NCI-H345 treated with DMSO at 0.1 percent for 48 hours (cell line): ENCODE data around the gene PPARGC1A.
A peak's percentile ranks its signal among the peaks of the same experiment; 100 is the strongest.

Experiments
- DNase-seq: peaks from one replicate; lab custom pipeline; 2025; ENCODE audit not compliant: unreplicated experiment; lab: John Stamatoyannopoulos, UW

PPARGC1A gene

GRCh38 chr4:23839279-23839678, 50.6 kb downstream of the PPARGC1A start:
- no peak for DNase-seq

GRCh38 chr4:23838607-23839006, 51.2 kb downstream of the PPARGC1A start:
- DNase-seq = no peak

GRCh38 chr4:23838131-23838530, 51.7 kb downstream of the PPARGC1A start:
- DNase-seq = no peak

- DNase-seq = no peak
Observed at GRCh38 chr4:23837371-23837770, 52.5 kb downstream of the PPARGC1A start.

- DNase-seq = no peak
Observed at GRCh38 chr4:23835774-23836478, 53.9 kb downstream of the PPARGC1A start.

DNA sequence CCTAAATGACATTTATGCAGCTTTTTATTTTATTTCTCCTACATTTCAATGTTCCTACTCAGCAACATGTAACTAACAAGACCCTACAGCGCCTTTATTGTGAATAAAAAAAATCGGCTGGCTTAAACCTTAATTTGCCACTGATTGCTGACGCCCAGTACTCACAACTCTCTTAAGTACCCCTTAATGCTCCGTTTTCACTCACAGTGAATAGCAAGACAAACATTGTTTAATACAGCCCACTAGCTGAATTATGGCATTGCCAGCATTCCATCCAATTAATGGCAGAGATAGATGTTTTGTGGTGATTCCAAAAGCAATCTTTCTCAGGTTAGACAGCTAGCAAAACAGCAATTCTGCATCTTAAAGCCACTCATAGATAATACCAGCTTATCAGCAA, 61.1 kb downstream of the PPARGC1A start:
- no peak for DNase-seq

DNA sequence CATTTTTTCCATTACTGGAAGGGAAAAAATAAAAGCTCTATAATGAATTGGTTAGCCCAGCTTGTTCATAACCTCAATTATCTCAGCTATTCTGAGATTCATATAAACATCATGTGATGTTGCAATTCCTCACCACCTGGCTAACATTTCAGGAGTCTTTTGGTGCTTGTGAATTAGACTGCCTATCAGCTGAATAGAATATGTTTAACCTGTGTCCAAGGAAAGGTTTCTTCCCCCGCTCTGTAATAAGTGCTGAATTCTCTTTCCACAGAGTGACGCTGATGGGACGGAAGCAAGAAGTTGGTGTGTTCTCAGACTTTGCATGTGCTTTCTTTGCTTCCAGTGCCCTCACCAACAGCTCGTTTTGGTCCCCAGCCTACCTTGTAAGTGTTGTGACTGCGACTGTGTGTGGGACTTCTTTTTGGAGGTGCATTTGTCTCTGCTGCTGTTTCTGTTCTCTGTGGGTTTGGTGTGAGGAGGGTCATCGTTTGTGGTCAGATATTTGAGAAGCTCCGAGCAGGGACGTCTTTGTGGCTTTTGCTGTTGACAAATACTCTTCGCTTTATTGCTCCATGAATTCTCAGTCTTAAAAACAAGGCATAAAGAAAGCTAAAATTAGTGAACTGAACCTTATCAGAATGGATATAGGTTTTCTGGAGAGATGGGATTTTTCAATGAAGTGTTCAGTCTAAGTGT, 61.7 kb downstream of the PPARGC1A start:
- DNase-seq = no peak

DNA sequence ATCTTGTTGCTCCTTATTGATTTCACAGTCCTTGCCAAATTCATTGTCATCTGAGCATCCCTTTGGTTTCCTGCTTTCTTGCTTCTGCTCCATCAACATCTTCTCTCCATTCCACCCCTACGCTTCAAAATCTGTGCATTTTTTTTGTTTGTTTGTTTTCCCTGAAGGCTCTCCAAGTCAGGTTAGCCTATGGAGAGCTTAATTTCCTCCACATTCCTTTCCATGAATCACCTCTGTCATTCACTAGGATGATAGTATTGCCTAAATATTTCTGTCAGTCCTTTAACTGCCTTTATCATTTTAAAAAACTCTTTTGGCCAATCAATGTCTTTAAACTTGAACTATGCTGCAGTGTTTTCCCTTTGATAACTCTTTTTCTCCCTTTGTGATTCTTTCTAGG, 67.7 kb downstream of the PPARGC1A start:
- no peak for DNase-seq

GRCh38 chr4:23819041-23819511, 70.8 kb downstream of the PPARGC1A start:
- DNase-seq = peak; percentile 8

GRCh38 chr4:23818097-23818885, 71.6 kb downstream of the PPARGC1A start:
- DNase-seq = peak; percentile 64

DNA sequence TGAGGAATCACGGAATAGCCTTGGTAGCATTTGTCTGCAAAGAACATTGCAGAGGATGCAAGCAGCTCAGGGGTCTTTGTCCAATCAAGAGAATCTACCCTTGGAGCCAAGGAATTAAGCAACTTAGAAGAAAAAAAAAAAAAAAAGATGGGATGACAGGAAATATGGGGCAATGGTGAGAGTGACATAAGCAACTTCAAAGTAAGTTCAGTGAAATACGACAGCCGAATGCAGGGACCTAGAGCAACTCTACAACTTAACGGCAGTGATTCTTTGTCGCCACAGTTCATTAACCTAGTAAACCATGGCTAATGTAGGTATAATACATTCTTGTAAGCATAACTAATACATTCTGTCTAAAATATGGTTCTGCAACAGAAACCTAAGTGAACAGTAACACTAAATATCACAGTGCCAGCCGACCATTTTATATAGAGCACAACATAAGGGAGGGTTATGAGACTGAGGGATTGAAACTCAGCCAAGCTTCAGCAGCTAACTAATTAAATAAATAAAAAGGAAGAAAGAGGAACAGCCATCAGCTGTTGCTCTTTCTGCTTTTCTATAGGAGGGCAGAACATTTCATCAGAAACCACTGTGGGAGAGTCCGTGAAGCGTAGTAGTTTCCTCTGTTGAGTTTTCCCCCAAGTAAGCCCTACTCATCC, 74.7 kb downstream of the PPARGC1A start:
- no peak for DNase-seq

DNA sequence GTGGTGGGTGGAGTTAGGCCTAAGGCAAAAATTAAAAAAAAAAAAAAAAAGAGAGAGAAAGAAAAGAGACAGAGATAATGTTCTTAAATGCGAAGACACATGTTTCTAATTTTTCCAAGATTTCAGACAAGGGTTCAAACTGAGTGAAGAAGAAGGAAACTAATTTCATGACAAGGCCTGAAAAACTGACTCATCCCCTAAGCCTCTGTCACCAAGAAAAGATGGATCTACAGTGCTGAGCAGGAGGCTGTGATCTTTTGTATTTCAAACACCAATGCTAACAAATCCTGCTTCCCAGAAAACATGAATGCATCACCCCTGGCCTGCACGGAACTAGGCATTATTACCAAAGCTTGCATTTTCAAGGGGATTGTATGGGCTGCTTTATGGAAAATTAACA, 75.3 kb downstream of the PPARGC1A start:
- DNase-seq = no peak

DNA sequence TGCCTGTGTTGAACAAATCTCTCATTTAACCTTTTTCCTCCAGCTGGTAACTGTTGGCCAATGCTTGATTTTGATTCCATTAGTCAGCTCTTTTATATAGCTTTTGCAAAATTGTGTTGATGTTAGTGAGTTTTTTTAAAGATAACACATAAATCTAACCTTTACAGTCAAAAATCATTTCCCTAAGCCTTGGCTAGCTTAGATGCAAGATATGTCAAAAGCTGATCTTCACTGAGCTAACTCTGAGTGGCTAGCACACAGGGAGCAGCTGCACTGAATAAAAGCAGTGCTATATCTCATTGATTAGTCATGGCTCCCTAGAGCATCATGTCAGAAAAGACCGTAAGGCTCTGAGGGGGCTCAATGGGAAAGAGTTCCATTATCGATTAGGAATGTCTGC, 78.7 kb downstream of the PPARGC1A start:
- DNase-seq = no peak

- DNase-seq = no peak
Observed at GRCh38 chr4:23805450-23805851, 84.4 kb downstream of the PPARGC1A start.

DNA sequence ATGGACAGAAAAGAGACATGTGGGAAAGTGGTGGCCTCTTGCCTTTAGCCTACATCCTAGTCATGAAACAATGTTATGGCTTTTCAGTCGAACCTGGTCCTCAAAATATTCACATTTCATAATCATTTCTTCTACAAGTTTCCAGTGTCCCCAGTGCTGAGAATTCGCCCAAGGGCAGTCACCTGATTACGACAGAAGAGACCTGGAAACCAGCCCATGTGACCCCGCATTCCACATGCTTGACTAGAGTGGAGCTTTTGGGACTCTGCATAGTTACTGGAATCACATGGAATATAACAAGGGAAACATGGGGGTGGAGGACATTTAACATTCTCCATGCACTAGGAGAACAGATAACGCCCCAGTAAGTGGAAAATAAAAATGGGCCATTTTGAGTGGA, 100.1 kb downstream of the PPARGC1A start:
- DNase-seq = no peak

DNA sequence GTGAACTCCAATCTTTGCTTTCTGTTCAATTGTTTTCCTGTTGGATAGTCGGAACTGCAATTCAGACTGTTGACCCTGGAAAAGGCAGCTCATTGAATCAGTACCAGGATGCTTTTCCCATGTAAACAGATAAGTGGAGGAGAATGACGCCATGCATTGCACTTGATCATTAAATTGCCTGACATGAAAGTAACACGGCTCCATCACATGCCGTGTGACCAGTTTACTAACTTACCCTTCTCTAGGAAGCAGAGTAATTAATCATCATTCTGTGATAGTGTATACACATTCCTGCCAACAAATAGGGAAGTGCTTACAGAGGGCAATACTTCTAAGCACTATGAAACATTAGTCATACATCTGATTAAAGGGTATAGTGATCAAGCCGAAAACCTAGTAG, 101.4 kb downstream of the PPARGC1A start:
- DNase-seq = no peak

- no peak for DNase-seq
Observed at GRCh38 chr4:23788027-23788426, 101.8 kb downstream of the PPARGC1A start.

GRCh38 chr4:23782778-23783437, 106.9 kb downstream of the PPARGC1A start:
- DNase-seq = no peak

DNA sequence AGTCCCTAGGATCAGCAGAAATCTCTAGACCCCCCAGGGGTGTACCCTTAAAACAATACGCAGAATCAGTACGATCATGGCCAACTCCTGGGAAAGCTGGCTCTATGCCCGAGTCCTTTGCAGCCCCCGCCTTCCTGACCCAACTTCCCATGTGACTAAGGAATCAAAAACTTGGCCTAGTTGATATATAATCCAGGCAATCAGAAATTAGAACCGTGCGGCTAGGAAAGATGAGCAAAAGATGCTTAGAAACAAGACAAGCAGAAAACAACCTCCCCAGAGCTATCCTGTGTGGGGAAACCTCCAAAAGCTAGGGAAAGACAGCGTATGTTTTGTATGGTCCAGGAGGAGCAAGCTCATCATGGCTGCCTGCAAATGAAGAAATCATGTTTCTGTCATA, 110.0 kb downstream of the PPARGC1A start:
- DNase-seq = no peak

DNA sequence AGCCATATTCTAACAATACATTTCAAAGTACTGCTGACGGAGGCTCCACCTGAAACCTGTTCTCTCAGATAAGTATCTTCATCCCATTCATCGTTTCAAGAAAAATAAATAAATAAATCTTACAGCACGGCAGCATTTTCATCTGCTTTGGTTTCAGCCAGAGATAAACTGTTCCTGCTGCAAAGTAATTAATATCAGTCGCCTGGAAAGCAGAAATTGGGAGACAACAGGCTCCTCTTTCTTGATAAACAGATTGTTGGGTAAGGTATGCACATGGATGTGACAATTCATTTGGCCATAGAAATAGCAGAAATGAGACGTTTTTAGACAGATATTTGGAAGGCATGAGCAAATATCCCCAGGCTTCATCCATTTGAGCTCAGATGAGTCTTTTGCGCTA, 110.4 kb downstream of the PPARGC1A start:
- DNase-seq = no peak

- no peak for DNase-seq
Observed at GRCh38 chr4:23775694-23776093, 114.2 kb downstream of the PPARGC1A start.
